IMR-90 (cell line): ENCODE measurements around the gene PDGFC. TPM values are rescaled to one million over a fixed set of nuclear protein-coding genes. Genes with fewer than 3 reads are reported as not detected.

Experiments
- ATAC-seq: fragments of 200-7000 bp; cut with Tn5 transposase; 2 replicates; pipeline ENCODE4 v1.9.1; 2020; ENCODE audit warnings: low read depth, mild to moderate bottlenecking, moderate library complexity
- BruUV-seq: library from RNA; stranded (reverse); fragments of 400-500 nt; replicated peaks from 2 replicates; lab custom pipeline; 2021; lab: Mats Ljungman, UMichigan
- CTCF ChIA-PET: fragments of 300-600 bp; formaldehyde crosslinking; extraction: SDS; loops from one replicate; lab custom pipeline; 2021; ENCODE audit warnings: antibody characterized with exemption; lab: Yijun Ruan, JAX
- POLR2A ChIA-PET: fragments of 300-600 bp; sonication (Branson Sonifier 250); formaldehyde crosslinking; loops from one replicate; lab custom pipeline; 2022; ENCODE audit warnings: antibody characterized with exemption; ENCODE audit not compliant: unreplicated experiment; lab: Charles Lee
- DNase-seq: peaks from one replicate; pipeline ENCODE4 v3.0.0; 2013
- H2AFZ ChIP-seq: replicated peaks from 2 replicates; pipeline ENCODE3; 2013; ENCODE audit warnings: low read length, mild to moderate bottlenecking; ENCODE audit not compliant: poor library complexity
- H2AK5ac ChIP-seq: 2 replicates; pipeline ENCODE4 v1.6.1; 2013; ENCODE audit warnings: low read depth, low read length, inconsistent platforms
- H2AK9ac ChIP-seq: replicated peaks from 2 replicates; pipeline ENCODE3; 2013; ENCODE audit warnings: mild to moderate bottlenecking, low read depth, low read length, moderate library complexity; ENCODE audit not compliant: poor library complexity
- H2BK120ac ChIP-seq: 2 replicates; pipeline ENCODE4 v1.6.1; 2013; ENCODE audit warnings: low read depth, low read length, inconsistent platforms
- H2BK15ac ChIP-seq: 3 replicates; pipeline ENCODE4 v1.6.1; 2013; ENCODE audit warnings: low read depth, low read length, inconsistent platforms
- H2BK20ac ChIP-seq: 2 replicates; pipeline ENCODE4 v1.6.1; 2013; ENCODE audit warnings: low read depth, mild to moderate bottlenecking, inconsistent platforms, low read length, moderate library complexity
- H2BK5ac ChIP-seq: 2 replicates; pipeline ENCODE4 v1.6.1; 2013; ENCODE audit warnings: mild to moderate bottlenecking, low read depth, low read length, inconsistent platforms; ENCODE audit not compliant: poor library complexity, severe bottlenecking
- H3K14ac ChIP-seq: replicated peaks from 2 replicates; pipeline ENCODE4 v1.6.1; 2013; ENCODE audit warnings: low read depth, low read length, inconsistent platforms
- H3K18ac ChIP-seq: 2 replicates; pipeline ENCODE4 v1.6.1; 2013; ENCODE audit warnings: low read depth, low read length, control low read depth
- H3K23ac ChIP-seq: 2 replicates; pipeline ENCODE4 v1.6.1; 2013; ENCODE audit warnings: low read depth, low read length, inconsistent platforms
- H3K27ac ChIP-seq: 2 replicates; pipeline ENCODE4 v1.5.1; 2013; ENCODE audit warnings: mild to moderate bottlenecking, control low read depth, low read length; ENCODE audit not compliant: insufficient read depth
- H3K27me3 ChIP-seq: 2 replicates; pipeline ENCODE4 v1.6.1; 2013; ENCODE audit warnings: low read length; ENCODE audit not compliant: control insufficient read depth, insufficient read depth
- H3K36me3 ChIP-seq: 2 replicates; pipeline ENCODE4 v1.6.1; 2013; ENCODE audit warnings: low read length, mixed read lengths; ENCODE audit not compliant: control insufficient read depth, insufficient read depth
- H3K4ac ChIP-seq: 2 replicates; pipeline ENCODE4 v1.6.1; 2013; ENCODE audit warnings: low read depth, low read length, inconsistent platforms
- H3K4me1 ChIP-seq: 2 replicates; pipeline ENCODE4 v1.6.1; 2013; ENCODE audit warnings: low read length, mixed read lengths; ENCODE audit not compliant: control insufficient read depth, insufficient read depth
- H3K4me2 ChIP-seq: 2 replicates; pipeline ENCODE4 v1.6.1; 2013; ENCODE audit warnings: low read depth, mild to moderate bottlenecking, control low read depth, low read length, moderate library complexity
- H3K4me3 ChIP-seq: 2 replicates; pipeline ENCODE4 v1.5.1; 2013; ENCODE audit warnings: low read depth, mild to moderate bottlenecking, control low read depth, low read length, moderate library complexity; ENCODE audit not compliant: insufficient read depth
- H3K56ac ChIP-seq: 2 replicates; pipeline ENCODE4 v1.6.1; 2013; ENCODE audit warnings: low read length, inconsistent platforms; ENCODE audit not compliant: insufficient read depth; ENCODE audit errors: extremely low read depth
- H3K79me1 ChIP-seq, 2 experiments: 2 replicates each; pipeline ENCODE4 v1.6.1; 2013; ENCODE audit warnings: low read length in 2 of 2, inconsistent platforms in 1 of 2, low read depth in 1 of 2
- H3K9ac ChIP-seq: 2 replicates; pipeline ENCODE4 v1.6.1; 2013; ENCODE audit warnings: low read depth, low read length, control low read depth
- H3K9me1 ChIP-seq: 2 replicates; pipeline ENCODE4 v1.6.1; 2013; ENCODE audit warnings: low read length, inconsistent platforms; ENCODE audit not compliant: insufficient read depth
- H3K9me3 ChIP-seq: 2 replicates; pipeline ENCODE4 v1.6.1; 2013; ENCODE audit warnings: low read length; ENCODE audit not compliant: control insufficient read depth, insufficient read depth
- H4K20me1 ChIP-seq: 2 replicates; pipeline ENCODE4 v1.6.1; 2013; ENCODE audit warnings: low read length, inconsistent platforms; ENCODE audit not compliant: insufficient read depth
- H4K5ac ChIP-seq: 2 replicates; pipeline ENCODE4 v1.6.1; 2013; ENCODE audit warnings: mild to moderate bottlenecking, low read depth, low read length, control low read depth
- H4K8ac ChIP-seq, 2 experiments: 2 replicates each; pipeline ENCODE4 v1.6.1; 2013; ENCODE audit warnings: low read depth in 2 of 2, low read length in 2 of 2, control low read depth in 1 of 2, inconsistent platforms in 1 of 2
- H4K91ac ChIP-seq: 2 replicates; pipeline ENCODE4 v1.6.1; 2013; ENCODE audit warnings: low read depth, low read length, inconsistent platforms; ENCODE audit not compliant: insufficient read depth
- BHLHE40 ChIP-seq: fragments of 150-350 bp; IDR thresholded peaks from 2 replicates; pipeline ENCODE4 v1.6.1; 2016; ENCODE audit warnings: mild to moderate bottlenecking, low read depth, low read length
- CEBPB ChIP-seq: IDR thresholded peaks from 2 replicates; pipeline ENCODE4 v1.6.1; 2012; ENCODE audit warnings: low read depth, low read length, improper control_type of control experiment
- CHD1 ChIP-seq: IDR thresholded peaks from 2 replicates; pipeline ENCODE4 v1.6.1; 2012; ENCODE audit warnings: low read depth, low read length, improper control_type of control experiment
- FOS ChIP-seq: fragments of 150-350 bp; IDR thresholded peaks from 2 replicates; pipeline ENCODE4 v1.6.1; 2016; ENCODE audit warnings: low read depth, low read length
- MAFK ChIP-seq: IDR thresholded peaks from 2 replicates; pipeline ENCODE4 v1.6.1; 2012; ENCODE audit warnings: low read depth, low read length, improper control_type of control experiment
- MAZ ChIP-seq: IDR thresholded peaks from 2 replicates; pipeline ENCODE4 v1.6.1; 2012; ENCODE audit warnings: low read depth, mild to moderate bottlenecking, low read length, improper control_type of control experiment, moderate library complexity, borderline replicate concordance
- MXI1 ChIP-seq: IDR thresholded peaks from 2 replicates; pipeline ENCODE4 v1.6.1; 2012; ENCODE audit warnings: low read depth, mild to moderate bottlenecking, low read length, moderate library complexity, borderline replicate concordance
- NFE2L2 ChIP-seq: fragments of 150-350 bp; IDR thresholded peaks from 2 replicates; pipeline ENCODE4 v1.6.1; 2016; ENCODE audit warnings: low read depth, mild to moderate bottlenecking, low read length
- POLR2A ChIP-seq: IDR thresholded peaks from 2 replicates; pipeline ENCODE4 v1.6.1; 2012; ENCODE audit warnings: mild to moderate bottlenecking, low read depth, low read length
- RAD21 ChIP-seq: IDR thresholded peaks from 2 replicates; pipeline ENCODE4 v1.6.1; 2012; ENCODE audit warnings: low read length, improper control_type of control experiment
- RCOR1 ChIP-seq: IDR thresholded peaks from 2 replicates; pipeline ENCODE4 v1.6.1; 2012; ENCODE audit warnings: mild to moderate bottlenecking, low read length, improper control_type of control experiment; ENCODE audit not compliant: insufficient replicate concordance
- RFX5 ChIP-seq: IDR thresholded peaks from 2 replicates; pipeline ENCODE4 v1.8.0; 2012; ENCODE audit warnings: low read depth, mild to moderate bottlenecking, low read length, moderate library complexity
- SMC3 ChIP-seq: fragments of 150-350 bp; IDR thresholded peaks from 2 replicates; pipeline ENCODE4 v1.6.1; 2016; ENCODE audit warnings: low read depth, mild to moderate bottlenecking, antibody characterized with exemption, low read length, moderate library complexity
- WGBS, 2 experiments: methylation state at CpG; one replicate each; pipeline versions ENCODE4 v1.1.5 to v1.1.7; 2013; ENCODE audit warnings: missing lambda C conversion rate in 2 of 2; ENCODE audit not compliant: insufficient read length in 1 of 2; ENCODE audit errors: extremely low coverage in 2 of 2; 5-methylcytosine and 5-hydroxymethylcytosine counted together
- dilution Hi-C: fragments of 300-500 bp; cut with HindIII; formaldehyde crosslinking; loops from one replicate; pipeline ENCODE4 v1.14.3; 2018; ENCODE audit warnings: low sequenced_read_pairs; ENCODE audit not compliant: unreplicated experiment
- in situ Hi-C: fragments of 300-500 bp; cut with MboI; formaldehyde crosslinking; loops from 3 replicates; pipeline ENCODE4 v1.14.3; 2019; ENCODE audit warnings: low sequenced_read_pairs, inconsistent platforms, mixed read lengths
- intact Hi-C: fragments of 100-400 bp; cut with micrococcal nuclease; formaldehyde crosslinking; loops from 2 replicates; pipeline ENCODE4 v1.10.0; 2022
- polyA plus RNA-seq, 3 experiments: library from polyadenylated mRNA; depleted of rRNA; stranded (reverse); fragments of >200 nt; gene quantifications; 2 replicates each; pipeline ENCODE4 v1.2.3, GENCODE V29; 2012; ENCODE audit warnings: low replicate concordance in 1 of 3
- total RNA-seq: library from RNA; depleted of rRNA; stranded (reverse); fragments of >200 nt; gene quantifications from 2 replicates; pipeline ENCODE4 v1.2.3, GENCODE V29; 2012
- TF ChIP-seq, protein P1 (sequence below): fragments of 150-350 bp; IDR thresholded peaks from 2 replicates; pipeline ENCODE4 v1.6.1; 2017; ENCODE audit warnings: mild to moderate bottlenecking, antibody characterized with exemption, low read length, low read depth
- TF ChIP-seq, protein P2 (sequence below): conservative IDR thresholded peaks from 2 replicates; pipeline ENCODE4 v1.5.1; 2012; ENCODE audit warnings: mild to moderate bottlenecking, low read depth, low read length, improper control_type of control experiment
- TF ChIP-seq, protein P3 (sequence below): fragments of 150-350 bp; IDR thresholded peaks from 2 replicates; pipeline ENCODE4 v1.6.1; 2016; ENCODE audit warnings: low read depth, mild to moderate bottlenecking, low read length, moderate library complexity, borderline replicate concordance

PDGFC gene
- total and polyA plus RNA-seq, 2 of the 4 experiments (the other 2 are of a cell fraction), result 19.8 to 90.7 TPM

DNA sequence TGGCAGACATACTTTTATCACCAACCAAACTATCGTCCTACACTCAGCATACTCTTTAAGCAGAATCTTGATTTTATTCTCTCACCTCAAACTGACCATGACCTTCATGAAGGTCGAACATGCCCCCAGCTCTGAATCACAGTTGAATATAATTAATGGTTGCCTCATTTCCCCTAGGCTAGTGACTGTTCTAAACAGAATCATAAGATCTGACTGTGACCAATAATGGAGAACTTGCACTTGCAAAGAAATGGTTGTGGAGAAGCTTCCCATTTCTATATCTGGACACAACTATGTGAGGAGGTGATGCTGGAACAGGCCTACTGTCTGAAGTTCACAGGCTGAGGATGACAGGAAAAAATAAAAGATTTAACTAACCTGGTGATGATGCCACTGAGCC, 85.1 kb downstream of the PDGFC start:
- in situ Hi-C loops (no loop called here), intact Hi-C loops (loop anchor here (5.0 kb wide), 1 partner anchor 71 kb away; no protein-coding TSS in a partner anchor), dilution Hi-C loops (no loop called here)
- Histone ChIP-seq H3K14ac (no peak overlapping the region), H2AK9ac (no peak overlapping the region), H3K79me1 (peaks cover 26 to 33% of the 10 kb centered on the region in 2 experiments), H3K4ac (no peak overlapping the region), H3K4me3 (no peak overlapping the region), H3K18ac (no peak overlapping the region), H4K20me1 (peaks cover 10% of the 10 kb centered on the region; the same call in 1 of the 2 replicates), H3K27me3 (no peaks in the 10 kb centered on the region), H3K27ac (no peak overlapping the region), H3K9me1 (peaks cover 6% of the 10 kb centered on the region), H4K5ac (no peak overlapping the region), H4K8ac (no peak overlapping the region), H3K4me2 (no peak overlapping the region), H2BK120ac (no peak overlapping the region), H2BK15ac (no peak overlapping the region), H2BK5ac (no peak overlapping the region), H3K56ac (no peak overlapping the region), H2AFZ (no peak overlapping the region), H3K36me3 (0 out of 2 replicates have a peak, but pooled peaks cover 1% of the 10 kb centered on the region), H2BK20ac (no peak overlapping the region), H3K23ac (no peak overlapping the region), H3K9ac (no peak overlapping the region), H2AK5ac (no peak overlapping the region), H3K4me1 (peaks cover 6% of the 10 kb centered on the region; the same call in 1 of the 2 replicates), H4K91ac (no peak overlapping the region), H3K9me3 (no peaks in the 10 kb centered on the region)
- ATAC-seq (no peak), DNase-seq (no peak)
- WGBS, 2 experiments, result no CpG with 5 or more reads among the region's 2 CpGs
- ChIA-PET POLR2A (no interaction called here), CTCF (no interaction called here)
- BruUV-seq, result no TSS peak
- TF ChIP-seq, protein P1, sequence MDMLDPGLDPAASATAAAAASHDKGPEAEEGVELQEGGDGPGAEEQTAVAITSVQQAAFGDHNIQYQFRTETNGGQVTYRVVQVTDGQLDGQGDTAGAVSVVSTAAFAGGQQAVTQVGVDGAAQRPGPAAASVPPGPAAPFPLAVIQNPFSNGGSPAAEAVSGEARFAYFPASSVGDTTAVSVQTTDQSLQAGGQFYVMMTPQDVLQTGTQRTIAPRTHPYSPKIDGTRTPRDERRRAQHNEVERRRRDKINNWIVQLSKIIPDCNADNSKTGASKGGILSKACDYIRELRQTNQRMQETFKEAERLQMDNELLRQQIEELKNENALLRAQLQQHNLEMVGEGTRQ, result no peak
- no peak for TF ChIP-seq SMC3
- no peak for TF ChIP-seq RFX5
- TF ChIP-seq NFE2L2, result no peak
- TF ChIP-seq POLR2A, result no peak
- no peak for TF ChIP-seq RCOR1
- TF ChIP-seq, protein P2, sequence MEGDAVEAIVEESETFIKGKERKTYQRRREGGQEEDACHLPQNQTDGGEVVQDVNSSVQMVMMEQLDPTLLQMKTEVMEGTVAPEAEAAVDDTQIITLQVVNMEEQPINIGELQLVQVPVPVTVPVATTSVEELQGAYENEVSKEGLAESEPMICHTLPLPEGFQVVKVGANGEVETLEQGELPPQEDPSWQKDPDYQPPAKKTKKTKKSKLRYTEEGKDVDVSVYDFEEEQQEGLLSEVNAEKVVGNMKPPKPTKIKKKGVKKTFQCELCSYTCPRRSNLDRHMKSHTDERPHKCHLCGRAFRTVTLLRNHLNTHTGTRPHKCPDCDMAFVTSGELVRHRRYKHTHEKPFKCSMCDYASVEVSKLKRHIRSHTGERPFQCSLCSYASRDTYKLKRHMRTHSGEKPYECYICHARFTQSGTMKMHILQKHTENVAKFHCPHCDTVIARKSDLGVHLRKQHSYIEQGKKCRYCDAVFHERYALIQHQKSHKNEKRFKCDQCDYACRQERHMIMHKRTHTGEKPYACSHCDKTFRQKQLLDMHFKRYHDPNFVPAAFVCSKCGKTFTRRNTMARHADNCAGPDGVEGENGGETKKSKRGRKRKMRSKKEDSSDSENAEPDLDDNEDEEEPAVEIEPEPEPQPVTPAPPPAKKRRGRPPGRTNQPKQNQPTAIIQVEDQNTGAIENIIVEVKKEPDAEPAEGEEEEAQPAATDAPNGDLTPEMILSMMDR, result no peak
- TF ChIP-seq MXI1, result no peak
- TF ChIP-seq MAZ, result no peak
- TF ChIP-seq FOS, result no peak
- TF ChIP-seq, protein P3, sequence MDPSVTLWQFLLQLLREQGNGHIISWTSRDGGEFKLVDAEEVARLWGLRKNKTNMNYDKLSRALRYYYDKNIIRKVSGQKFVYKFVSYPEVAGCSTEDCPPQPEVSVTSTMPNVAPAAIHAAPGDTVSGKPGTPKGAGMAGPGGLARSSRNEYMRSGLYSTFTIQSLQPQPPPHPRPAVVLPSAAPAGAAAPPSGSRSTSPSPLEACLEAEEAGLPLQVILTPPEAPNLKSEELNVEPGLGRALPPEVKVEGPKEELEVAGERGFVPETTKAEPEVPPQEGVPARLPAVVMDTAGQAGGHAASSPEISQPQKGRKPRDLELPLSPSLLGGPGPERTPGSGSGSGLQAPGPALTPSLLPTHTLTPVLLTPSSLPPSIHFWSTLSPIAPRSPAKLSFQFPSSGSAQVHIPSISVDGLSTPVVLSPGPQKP, result no peak
- no peak for TF ChIP-seq CHD1
- no peak for TF ChIP-seq MAFK
- no peak for TF ChIP-seq RAD21
- TF ChIP-seq CEBPB, result no peak
- TF ChIP-seq BHLHE40, result no peak
